ENCODE results near the gene PLXNA1.

Gene PLXNA1

GRCh38 chr3:126982471-126983175, at the start of gene PLXNA1:
Gene PLXNA1 (plus strand): TSS chr3:126983115. CDS start chr3:126988594, 5,479 bp downstream.
- DNase-seq (ENCODE audit: low read depth), result peak; percentile 40
- peak within 1 kb of the TSS; percentile 62 for H3K4me3 ChIP-seq (ENCODE audit: low read depth, low read length)
- TF ChIP-seq CTCF (IDR thresholded peaks at IDR 0.05; ENCODE audit: low read depth, low read length, missing control alignments), result peak; percentile 80

- no peak for TF ChIP-seq CTCF (IDR thresholded peaks at IDR 0.05; ENCODE audit: low read depth, low read length, missing control alignments)
- H3K4me3 ChIP-seq (ENCODE audit: low read depth, low read length), result no peak overlapping the region
- no peak for DNase-seq (ENCODE audit: low read depth)
Measured at GRCh38 chr3:126934031-126934531, 48.8 kb upstream of the PLXNA1 start.

GRCh38 chr3:126934991-126935390, 47.9 kb upstream of the PLXNA1 start:
- no peak overlapping the region for H3K4me3 ChIP-seq (ENCODE audit: low read depth, low read length)
- TF ChIP-seq CTCF (IDR thresholded peaks at IDR 0.05; ENCODE audit: low read depth, low read length, missing control alignments), result no peak
- DNase-seq (ENCODE audit: low read depth), result no peak

- H3K4me3 ChIP-seq (ENCODE audit: low read depth, low read length), result no peak overlapping the region
- DNase-seq (ENCODE audit: low read depth), result no peak
- TF ChIP-seq CTCF (IDR thresholded peaks at IDR 0.05; ENCODE audit: low read depth, low read length, missing control alignments), result no peak
Measured at GRCh38 chr3:126935756-126936509, 47.0 kb upstream of the PLXNA1 start.

- TF ChIP-seq CTCF (IDR thresholded peaks at IDR 0.05; ENCODE audit: low read depth, low read length, missing control alignments), result no peak
- DNase-seq (ENCODE audit: low read depth), result no peak
Measured at GRCh38 chr3:126936853-126937425, 46.0 kb upstream of the PLXNA1 start.

GRCh38 chr3:126937533-126937932, 45.4 kb upstream of the PLXNA1 start:
- no peak overlapping the region for H3K4me3 ChIP-seq (ENCODE audit: low read depth, low read length)
- TF ChIP-seq CTCF (IDR thresholded peaks at IDR 0.05; ENCODE audit: low read depth, low read length, missing control alignments), result no peak
- DNase-seq (ENCODE audit: low read depth), result no peak

More at GRCh38 chr3:126936853-126937425, 46.0 kb upstream of the PLXNA1 start:
- H3K4me3 ChIP-seq (ENCODE audit: low read depth, low read length), result no peak overlapping the region

All from GM12864 (cell line).